Epidermal melanocyte (primary cell): ENCODE measurements around the gene KRT10.

Experiments
- DNase-seq: peaks from one replicate; pipeline ENCODE4 v3.0.0; 2011; ENCODE audit warnings: low spot score; ENCODE audit not compliant: insufficient read length

Gene KRT10

GRCh38 chr17:40809721-40810421 lies 12.5 kb downstream of the KRT10 start:
- DNase-seq: no peak

- DNase-seq: no peak
These were observed 16.3 kb downstream of the KRT10 start for GRCh38 chr17:40806131-40806530.

GRCh38 chr17:40803617-40804082 lies 18.8 kb downstream of the KRT10 start:
- DNase-seq: peak; percentile 76

- DNase-seq: no peak
These were observed 21.3 kb downstream of the KRT10 start for GRCh38 chr17:40801157-40801556.

- DNase-seq: no peak
These were observed 22.0 kb downstream of the KRT10 start for GRCh38 chr17:40800381-40800780.

GRCh38 chr17:40799859-40800258 lies 22.6 kb downstream of the KRT10 start, which contains the start of gene KRT28:
Gene KRT28, minus strand, starts transcription at chr17:40799959. Its CDS starts 66 bp downstream, at chr17:40799893.
- no peak for DNase-seq

- no peak for DNase-seq
These were observed 25.6 kb downstream of the KRT10 start for GRCh38 chr17:40796846-40797245.

- DNase-seq: no peak
These were observed 27.3 kb downstream of the KRT10 start for GRCh38 chr17:40795019-40795667.

- no peak for DNase-seq
These were observed 27.9 kb downstream of the KRT10 start for GRCh38 chr17:40794466-40794865.

GRCh38 chr17:40793832-40794231 lies 28.6 kb downstream of the KRT10 start:
- no peak for DNase-seq

GRCh38 chr17:40791787-40792436 lies 30.5 kb downstream of the KRT10 start:
- DNase-seq: no peak

GRCh38 chr17:40791111-40791510 lies 31.3 kb downstream of the KRT10 start:
- DNase-seq: no peak

- no peak for DNase-seq
These were observed 40.0 kb downstream of the KRT10 start, which contains the start of gene KRT27 for GRCh38 chr17:40782450-40782849. Gene KRT27, minus strand, starts transcription at chr17:40782550. Its CDS starts 57 bp downstream, at chr17:40782493.

- DNase-seq: no peak
These were observed 43.1 kb downstream of the KRT10 start for GRCh38 chr17:40779181-40779909.

- peak; percentile 26 for DNase-seq
These were observed 44.0 kb downstream of the KRT10 start for GRCh38 chr17:40778461-40778860.

- DNase-seq: peak; percentile 37
These were observed 44.4 kb downstream of the KRT10 start for GRCh38 chr17:40777971-40778370.

GRCh38 chr17:40777459-40777858 lies 45.0 kb downstream of the KRT10 start:
- DNase-seq: no peak

GRCh38 chr17:40775945-40776344 lies 46.5 kb downstream of the KRT10 start:
- no peak for DNase-seq

- DNase-seq: no peak
These were observed 50.3 kb downstream of the KRT10 start, which contains the start of gene KRT26 for GRCh38 chr17:40772101-40772500. Gene KRT26, minus strand, starts transcription at chr17:40772201. Its CDS starts 88 bp downstream, at chr17:40772113.
